HG02571 (cell line): Measurements from ENCODE around the gene SUGCT.

Experiments
- ATAC-seq: cut with Tn5 transposase; IDR thresholded peaks from one replicate; pipeline ENCODE4 v1.9.1; 2021; ENCODE audit warnings: mild to moderate bottlenecking, moderate library complexity; ENCODE audit not compliant: unreplicated experiment

The SUGCT gene

DNA sequence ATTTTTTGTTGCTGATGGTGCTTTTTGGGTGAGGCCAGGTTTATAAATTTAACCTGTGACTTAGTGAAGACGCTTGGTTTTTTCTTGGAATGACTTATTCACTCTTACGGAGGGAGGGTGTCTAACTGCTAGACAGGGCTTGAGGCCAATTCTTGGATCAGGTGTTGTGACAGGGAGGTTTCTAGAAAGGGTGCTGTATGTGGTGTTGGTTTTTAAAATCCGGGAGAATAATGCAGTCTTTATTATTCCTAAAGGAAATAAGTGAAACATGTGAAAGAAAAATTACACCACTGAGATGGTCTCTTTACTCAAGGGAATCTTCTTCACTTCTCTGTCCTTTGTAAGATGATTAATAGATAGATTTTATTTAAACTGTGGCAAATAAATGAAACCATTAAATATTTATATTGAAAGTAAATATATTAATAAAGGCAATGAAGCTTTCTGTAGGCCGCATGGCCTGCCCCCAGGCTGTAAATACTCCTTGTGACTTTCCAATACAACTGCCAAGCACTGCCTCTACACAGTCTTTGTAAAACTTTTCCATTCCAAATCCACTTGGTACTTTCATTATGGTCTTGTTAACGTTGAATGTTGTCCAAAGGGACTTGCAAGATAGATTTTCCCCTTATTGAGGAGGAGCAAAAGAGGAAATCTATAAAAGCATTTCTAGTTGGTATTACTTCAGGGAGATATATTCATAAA lies 323.1 kb downstream of the SUGCT start:
- no peak for ATAC-seq

DNA sequence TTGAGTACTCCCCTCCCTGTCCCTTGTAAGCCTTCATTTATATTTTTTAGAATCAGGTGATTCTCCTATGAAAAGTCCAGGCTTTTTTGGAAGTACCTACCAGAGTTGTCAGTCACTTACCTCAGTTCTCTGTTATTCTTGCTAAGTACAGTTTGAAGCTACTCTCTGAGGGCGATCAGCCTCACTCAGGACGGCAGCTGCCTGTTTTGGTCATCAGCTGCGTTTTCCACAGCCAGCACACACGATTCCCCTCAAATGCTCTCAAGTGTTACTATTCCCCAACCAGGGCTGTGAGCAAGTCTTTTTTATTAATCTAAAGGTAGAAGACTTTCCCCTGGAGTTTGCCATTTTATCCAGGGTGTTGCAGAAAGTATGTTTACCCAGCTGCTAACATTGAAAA lies 328.6 kb downstream of the SUGCT start:
- no peak for ATAC-seq

- no peak for ATAC-seq
Measured at GRCh38 chr7:40468891-40469864, 334.4 kb downstream of the SUGCT start.

DNA sequence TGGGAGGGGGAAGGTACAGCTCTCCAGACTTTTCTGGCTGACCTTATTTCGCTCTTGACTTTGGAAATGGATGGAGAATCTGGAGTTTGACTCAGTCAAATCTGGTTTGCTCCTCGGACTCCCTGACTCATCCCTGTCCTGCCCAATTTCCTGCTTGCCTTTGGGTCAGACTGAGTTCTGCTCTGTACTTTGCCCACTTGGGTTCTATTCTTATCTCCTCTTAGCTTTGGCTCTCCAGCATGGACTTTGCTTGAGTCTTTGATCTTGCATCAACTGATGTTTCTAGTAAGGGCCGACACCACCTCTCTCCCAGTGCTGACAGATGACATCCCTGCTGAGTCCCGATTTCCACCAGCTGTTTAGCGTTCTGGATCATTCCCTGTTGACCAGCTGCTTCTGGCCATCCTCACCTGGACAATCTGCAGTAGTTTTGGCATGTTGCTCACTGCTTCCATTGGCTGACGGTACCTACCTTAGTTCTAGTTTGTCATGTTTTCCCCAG lies 335.3 kb downstream of the SUGCT start:
- ATAC-seq = no peak

- no peak for ATAC-seq
Measured at GRCh38 chr7:40470817-40471216, 336.0 kb downstream of the SUGCT start.

GRCh38 chr7:40471891-40472290 lies 337.1 kb downstream of the SUGCT start:
- ATAC-seq = no peak

DNA sequence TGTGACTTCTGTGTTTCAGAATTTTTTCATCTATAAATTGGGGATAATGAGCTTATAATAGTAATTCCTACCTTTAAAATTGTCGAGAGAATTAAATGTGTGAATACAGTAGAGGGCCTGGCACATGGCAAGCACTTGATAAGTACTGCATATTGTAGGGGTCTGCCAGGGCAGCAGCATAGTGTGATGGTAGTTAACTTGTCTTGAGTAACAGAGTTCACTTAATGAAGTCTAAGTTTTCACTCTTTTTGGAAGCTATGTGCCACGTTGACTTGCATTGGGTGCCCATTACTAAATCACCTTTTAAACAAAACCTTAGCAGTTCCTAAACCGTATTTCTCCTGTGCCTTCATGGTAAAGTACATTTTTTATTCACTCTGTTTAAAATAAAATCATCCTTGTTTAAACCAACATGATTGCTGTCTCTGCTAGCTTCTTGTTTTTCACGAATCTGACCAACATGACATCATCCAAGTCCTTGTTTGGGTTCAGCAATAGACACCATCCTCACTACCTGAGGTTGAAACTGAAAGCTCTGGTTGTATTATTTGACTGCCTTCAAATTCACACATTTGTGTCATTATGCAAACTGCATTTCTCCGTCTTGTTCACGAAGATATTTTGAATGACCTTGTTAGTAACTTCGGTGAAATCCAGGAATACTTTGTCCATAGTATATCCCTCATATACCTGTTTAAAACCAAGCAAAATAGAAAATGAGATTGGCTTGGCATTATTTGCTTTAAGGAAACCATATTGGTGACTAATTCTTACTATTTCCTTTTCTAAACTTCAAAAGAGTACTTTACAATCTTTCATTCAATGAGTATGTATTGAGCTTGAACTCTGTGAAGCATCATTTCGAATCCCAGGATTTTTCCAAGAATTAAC lies 340.2 kb downstream of the SUGCT start:
- ATAC-seq = peak; percentile 99

GRCh38 chr7:40475681-40475982 lies 340.8 kb downstream of the SUGCT start:
- no peak for ATAC-seq

- ATAC-seq = no peak
Measured at GRCh38 chr7:40477094-40477493, 342.3 kb downstream of the SUGCT start.

DNA sequence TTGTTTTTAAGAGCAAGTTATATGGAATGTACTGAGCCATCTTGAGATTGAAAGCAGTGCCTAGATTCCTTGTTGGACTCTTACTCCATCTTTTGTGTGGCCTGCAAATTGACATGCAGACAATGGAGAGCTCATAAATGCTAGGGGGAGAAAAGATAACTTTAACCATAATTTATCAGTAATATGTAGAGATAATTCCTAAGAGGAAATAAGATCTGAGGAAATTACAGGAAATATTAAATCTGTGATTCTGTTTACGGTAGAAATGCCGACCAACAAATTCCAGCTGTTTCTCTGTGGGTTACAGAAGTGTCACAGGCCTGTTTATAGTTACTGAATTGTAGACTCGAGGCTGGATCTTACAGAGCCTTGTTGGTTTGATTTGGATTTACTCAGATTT lies 348.0 kb downstream of the SUGCT start:
- ATAC-seq = no peak

GRCh38 chr7:40483630-40484029 lies 348.8 kb downstream of the SUGCT start:
- ATAC-seq = no peak

GRCh38 chr7:40489844-40490602 lies 355.2 kb downstream of the SUGCT start:
- no peak for ATAC-seq

DNA sequence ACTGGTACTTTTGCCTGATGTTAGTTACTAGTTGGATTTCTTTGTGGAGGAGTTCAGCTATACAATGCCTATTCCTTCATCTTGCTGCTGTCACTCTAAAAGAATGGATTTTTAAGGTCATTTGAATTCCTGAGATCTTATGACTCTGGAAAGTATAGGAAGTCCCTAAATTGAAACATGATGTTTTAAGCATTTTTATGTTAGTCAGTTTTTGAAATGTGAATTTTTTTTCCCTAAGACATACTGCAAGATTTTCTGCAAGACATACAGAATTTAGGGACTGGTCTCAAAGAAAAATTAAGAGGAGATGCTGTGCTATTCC lies 355.8 kb downstream of the SUGCT start:
- no peak for ATAC-seq

DNA sequence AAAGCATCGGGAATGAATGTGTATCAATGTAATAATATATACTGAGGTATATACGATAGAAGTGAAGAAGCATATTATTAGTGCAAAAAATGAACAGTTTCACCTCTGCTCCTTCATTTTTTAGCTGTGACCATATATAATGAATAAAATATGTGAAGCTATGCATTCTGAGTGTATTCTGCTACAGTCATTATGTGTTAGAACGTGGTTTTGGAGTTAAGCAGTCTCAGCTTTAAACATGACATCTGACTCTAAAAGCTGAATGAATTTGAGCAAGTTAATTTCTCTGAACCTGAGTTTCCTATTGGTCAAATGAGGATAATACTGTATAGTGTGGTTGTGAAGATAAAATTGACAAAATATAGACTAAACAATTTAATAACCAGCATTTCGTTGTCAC lies 358.1 kb downstream of the SUGCT start:
- no peak for ATAC-seq

GRCh38 chr7:40493609-40494051 lies 358.8 kb downstream of the SUGCT start:
- ATAC-seq = no peak

DNA sequence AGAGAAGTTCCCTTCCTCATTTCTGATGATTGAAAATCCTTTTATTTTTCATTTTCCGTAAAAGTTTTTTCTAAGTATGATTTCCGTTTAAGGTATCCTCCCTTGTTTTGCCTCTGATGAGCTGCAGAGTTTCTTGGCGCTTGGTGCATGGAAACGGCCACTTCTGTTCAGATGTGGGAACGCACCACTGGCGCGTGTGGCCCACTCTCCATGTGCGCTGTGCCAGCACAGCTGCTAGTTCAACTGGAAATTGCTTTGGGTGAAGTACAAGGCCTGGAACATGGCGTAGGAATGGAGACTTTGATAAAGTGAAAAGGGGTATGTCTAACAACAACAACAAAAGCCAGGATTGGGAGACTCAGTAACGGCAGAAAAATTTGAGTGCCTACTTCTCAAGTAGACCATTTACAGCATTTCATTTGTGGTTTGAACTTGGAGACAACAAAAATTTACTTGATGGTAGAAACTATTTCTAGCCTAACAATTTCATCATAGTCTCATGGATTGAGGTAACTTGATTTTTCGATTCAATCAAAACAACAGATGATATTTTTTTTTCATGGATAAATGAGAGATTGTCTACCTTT lies 364.2 kb downstream of the SUGCT start:
- no peak for ATAC-seq

GRCh38 chr7:40499718-40500117 lies 364.9 kb downstream of the SUGCT start:
- no peak for ATAC-seq

DNA sequence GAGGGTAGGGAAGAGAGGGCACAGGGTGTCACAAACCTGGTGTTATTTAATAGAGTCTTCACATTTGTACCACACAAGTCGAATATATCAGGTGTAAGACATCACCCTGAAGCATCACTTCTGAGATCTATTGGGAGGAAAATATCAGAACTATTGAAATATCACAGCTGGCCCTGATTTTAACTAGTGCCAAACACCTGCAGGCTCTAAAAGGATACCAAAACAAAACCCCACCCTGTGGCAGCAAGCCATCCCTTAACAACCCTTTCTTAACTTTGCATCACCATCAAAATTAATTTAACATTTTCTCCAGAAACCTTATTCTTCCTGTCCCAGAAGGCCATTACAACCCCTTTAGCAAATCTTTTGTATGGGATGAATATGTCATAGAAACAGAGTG lies 365.4 kb downstream of the SUGCT start:
- no peak for ATAC-seq

- no peak for ATAC-seq
Measured at GRCh38 chr7:40502359-40502758, 367.6 kb downstream of the SUGCT start.

DNA sequence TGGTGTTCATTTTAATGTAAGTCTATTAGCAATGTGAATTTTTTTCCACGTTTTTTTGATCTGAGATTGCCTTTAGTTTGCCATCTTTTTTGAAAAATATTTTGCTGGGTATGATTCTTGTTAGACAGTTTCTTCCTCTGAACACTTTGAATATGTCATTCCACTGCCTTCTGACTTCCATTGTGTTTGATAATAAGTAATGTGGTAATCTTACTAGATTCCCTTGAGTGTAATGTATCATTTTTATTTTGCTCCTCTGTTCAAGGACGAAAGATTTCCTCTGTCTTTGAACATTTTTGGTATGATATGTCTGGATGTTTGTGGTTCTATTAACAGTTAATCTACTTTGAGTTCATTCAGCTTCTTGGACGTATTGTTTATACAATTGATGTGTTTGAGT lies 371.4 kb downstream of the SUGCT start:
- ATAC-seq = no peak
